AG20443 (cell line): Measurements from ENCODE around the gene DEFB132.

Experiments
- DNase-seq: peaks from one replicate; pipeline ENCODE4 v3.0.0; 2012; ENCODE audit warnings: low spot score, mixed read lengths

Gene DEFB132

DNA sequence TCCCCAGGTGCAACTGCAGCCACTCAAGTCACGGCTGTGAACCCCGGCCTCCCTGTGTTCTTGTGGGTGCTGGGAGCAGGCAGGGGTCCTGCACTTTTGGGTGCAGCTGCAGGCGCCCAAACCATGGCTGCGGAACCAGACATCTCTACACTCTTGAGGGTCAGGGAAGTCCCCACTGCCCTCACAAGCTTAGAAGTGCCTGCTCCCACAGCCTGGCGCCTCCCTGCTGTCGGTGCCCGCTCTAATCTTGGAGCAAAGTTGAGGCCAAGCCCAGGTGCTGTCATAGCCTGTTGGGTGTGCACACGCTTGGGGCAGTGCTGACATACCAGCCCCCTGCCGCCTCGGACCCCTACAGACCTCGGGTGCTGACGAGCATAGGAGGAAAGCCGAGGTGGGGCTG is 6.2 kb downstream of the DEFB132 start:
- no peak for DNase-seq

DNA sequence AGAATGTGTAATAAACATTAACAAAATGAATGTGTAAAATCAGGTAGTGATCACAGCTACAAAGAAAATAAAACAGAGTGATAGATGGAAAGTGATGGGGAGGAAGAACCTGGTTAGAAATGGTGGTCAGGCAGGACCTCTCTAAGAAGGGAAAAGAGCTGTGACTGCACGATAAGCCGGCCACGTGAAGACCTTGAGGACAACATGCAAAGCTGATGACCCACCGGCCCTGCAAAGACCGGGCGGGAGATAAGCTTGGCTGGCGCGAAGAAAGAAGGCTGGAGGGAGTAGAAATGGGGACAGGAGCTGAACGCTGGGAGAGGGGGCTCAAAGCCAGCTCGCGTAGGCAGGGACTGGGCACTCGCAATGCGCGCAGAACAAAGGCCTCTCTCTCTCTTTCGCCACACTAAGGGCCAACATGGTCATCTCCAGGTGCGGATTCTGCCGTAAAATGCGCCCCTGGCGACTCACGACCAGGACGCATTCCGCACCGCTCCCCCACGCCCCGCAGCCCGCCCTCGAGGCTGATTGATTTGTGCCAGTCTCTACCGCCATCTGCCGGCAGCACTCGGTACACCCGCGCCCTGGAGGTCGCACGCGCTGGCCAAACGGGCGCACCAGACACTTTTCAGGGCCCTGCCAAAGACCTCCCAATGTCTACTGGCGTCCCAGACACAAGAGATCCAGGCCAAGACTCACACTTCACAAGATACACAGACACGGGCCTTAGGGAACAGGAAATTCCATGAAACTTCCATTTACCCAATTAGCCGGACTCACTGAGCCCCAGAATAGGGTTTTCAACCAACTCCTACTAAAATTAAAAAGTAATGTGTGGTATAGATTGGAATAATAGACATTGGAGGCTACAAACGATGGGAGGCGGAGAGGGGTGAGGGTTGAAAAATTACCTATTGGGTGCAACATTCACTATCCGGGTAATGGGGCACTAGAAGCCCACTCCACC is 9.4 kb downstream of the DEFB132 start:
- DNase-seq = peak; percentile 92

DNA sequence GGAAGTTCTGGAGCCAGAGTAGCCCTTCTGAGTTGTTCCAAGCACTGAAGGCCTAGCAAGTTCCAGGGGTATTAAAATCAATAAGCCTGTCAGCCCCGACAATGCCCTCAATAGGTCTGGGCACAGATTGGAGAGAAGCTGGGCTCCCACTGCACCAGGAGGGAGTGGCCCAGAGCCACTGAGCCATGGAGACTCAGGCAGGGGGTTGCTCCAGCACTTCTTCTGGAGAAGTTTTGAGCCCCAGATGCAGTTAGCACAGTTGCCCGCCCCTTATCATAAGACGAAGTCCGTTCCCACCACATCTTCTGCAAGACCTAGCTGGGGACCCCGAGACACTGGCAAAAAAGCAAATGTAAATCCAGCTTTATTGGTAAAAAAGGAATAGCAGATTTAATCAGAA is 13.0 kb downstream of the DEFB132 start:
- DNase-seq = no peak

DNA sequence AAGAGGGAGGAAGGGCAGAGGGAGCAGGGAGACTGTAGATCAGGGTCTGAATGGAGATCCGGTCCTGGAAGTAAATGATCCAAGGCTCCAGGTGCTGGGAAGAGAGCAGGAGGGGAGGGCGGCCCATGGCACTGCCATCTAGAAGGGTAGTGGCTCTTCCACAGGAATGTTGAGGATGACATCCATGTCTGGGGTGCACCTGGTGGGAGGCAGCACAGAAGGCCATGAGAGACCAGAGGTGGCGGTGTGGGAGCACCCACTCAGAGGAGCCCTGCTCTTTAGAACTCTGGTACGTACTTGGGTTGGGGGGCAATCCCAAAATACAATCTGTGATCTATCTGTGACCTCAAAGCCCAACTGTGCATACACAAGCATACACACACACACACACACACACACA is 13.5 kb downstream of the DEFB132 start:
- DNase-seq = no peak

DNA sequence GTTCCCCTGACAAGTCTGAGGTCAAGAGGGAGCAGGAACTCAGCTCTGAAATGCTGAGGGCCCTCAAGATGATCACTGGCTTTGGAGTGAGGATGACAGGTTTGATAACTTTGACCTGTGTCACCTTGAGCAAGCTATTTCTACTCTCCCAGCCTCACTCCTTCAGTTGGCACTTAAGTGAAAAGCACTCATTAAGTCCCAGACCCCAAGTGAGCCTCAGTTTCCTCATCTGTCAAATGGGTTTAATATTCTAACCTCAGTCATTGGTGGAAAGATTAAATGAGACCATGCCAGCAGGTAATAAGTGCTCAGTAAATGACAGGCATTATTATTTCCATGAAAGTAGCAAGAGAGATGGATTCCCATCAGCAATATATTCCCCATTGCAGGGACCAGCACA is 14.0 kb downstream of the DEFB132 start:
- no peak for DNase-seq

DNA sequence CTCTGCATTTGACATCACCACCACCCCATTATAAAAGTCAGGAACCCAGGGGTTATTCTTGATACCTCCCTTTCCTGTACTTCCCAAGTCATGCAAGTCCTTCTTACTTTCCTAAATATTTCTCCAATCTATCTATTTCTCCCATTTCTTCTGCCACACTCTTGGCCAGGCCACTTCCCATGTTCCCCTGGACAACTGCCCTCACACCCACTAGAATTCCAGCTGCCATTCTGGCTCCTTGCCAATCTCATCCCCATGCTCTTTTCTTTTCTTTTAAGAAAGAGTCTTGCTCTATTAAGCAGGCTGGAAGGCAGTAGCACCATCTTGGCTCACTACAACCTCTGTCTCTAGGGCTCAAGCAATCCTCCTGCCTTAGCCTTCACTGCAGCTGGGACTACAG is 15.2 kb downstream of the DEFB132 start:
- no peak for DNase-seq

DNA sequence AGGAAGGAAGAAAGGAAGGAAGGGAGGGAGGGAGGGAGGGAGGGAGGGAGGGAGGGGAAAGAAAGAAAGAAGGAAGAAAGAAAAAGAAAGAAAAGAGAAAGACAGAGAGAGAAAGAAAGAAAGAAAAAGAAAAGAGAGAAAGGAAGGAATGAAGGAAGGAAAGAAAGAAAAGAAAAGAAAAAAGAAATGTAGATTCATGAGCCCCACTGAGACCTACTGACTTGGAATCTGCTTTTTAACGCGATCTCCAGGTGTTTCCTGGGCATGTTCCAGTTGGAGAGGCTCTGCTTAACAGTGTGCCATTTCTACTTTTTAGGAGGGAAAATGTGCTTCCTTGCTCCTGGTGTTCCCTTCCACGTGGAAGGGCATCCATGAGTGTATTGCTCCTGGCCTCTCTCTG is 16.4 kb downstream of the DEFB132 start:
- DNase-seq = no peak

DNA sequence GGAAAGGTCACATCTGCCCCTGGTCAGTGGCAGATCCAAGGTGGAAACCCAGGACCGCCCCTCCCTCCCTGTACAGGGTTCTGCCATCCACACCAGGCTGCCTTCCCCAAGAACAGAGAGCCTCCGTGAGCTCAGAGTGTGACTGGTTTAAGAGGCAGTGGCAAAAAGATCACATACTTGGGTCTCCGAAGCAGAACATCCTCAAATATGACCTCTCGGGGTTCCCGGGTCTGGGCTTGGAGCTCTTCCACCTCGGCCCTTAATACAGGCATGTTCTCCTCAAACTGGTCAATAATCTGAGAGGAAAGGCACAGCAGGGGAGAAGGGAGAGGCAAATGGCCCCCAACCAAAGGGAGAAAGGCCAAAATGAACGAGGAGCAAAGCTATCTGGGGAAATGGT is 18.3 kb downstream of the DEFB132 start:
- no peak for DNase-seq

DNA sequence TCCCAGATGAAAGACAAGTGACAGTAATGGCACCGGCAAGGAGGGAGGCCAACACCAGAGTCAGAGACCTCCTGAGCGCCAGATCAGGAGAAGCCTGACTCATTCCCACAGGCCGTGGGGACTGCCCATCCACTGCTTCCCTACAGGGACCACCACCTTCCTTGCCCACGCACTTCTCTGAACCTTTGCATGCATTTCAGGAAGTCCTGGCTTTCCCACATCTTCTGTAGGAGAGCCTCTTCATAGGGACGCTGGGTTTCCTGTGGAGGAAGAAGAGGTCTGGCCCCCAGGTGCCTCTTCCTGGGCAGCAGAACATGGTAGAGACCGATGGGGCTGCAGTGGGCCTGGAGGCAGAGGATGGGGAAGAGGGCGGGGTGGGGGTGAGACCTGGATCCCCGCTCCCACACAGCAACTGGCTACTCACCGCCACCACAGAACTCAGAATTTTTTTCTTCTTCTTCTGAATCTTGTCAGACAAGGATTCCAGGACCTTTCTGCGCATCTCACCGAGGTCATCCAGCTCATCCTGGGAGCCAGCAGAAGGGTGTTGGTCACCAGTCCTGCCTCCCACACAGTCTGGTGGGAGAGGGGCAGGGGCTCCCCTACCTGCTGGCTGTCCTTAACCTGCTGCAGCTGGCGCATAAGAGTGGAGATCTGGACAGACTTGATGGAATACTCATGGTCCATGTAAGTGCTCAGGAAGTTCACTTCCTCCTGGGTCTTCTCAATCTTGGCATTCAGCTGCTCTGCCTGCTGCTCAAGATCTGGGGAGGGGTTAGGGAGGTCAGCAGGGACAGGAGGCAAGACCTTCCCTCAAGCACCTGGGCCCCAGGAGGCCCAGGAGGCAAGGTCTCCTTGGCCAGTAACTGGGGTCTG is 19.3 kb downstream of the DEFB132 start:
- DNase-seq = no peak

DNA sequence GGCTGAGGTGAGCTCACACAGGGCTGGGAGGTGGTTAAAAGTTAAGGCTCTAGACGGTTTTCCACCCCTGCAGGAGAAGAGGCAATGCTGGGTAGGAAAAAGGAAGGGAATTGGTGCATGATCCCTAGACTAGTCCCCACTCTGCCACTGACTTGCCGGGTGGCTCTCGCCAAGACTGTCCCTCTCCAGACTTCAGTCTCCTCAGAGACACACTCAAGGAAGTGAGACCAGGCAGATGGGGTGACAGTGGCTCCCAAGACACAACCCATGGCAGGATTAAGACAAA is 19.9 kb downstream of the DEFB132 start:
- no peak for DNase-seq

DNA sequence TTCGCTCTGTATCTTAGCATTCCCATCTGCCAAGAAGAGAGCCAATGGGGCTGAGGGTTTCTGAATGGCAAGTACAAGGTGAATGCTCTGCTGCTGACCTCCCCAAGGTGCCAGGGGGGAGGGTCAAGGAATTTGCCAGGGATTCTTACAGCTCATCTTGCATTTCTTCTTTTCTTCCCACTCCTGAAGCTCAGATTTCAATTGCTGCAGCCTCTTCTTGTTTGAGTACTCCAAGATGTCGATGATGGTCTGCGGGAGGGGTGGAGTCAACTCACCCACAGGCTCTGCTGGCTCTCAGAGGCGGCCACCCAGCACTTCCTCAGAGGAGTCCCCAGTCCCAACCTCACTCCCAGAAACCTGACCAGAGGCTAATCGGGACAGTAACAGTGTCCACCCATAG is 20.7 kb downstream of the DEFB132 start:
- DNase-seq = no peak

DNA sequence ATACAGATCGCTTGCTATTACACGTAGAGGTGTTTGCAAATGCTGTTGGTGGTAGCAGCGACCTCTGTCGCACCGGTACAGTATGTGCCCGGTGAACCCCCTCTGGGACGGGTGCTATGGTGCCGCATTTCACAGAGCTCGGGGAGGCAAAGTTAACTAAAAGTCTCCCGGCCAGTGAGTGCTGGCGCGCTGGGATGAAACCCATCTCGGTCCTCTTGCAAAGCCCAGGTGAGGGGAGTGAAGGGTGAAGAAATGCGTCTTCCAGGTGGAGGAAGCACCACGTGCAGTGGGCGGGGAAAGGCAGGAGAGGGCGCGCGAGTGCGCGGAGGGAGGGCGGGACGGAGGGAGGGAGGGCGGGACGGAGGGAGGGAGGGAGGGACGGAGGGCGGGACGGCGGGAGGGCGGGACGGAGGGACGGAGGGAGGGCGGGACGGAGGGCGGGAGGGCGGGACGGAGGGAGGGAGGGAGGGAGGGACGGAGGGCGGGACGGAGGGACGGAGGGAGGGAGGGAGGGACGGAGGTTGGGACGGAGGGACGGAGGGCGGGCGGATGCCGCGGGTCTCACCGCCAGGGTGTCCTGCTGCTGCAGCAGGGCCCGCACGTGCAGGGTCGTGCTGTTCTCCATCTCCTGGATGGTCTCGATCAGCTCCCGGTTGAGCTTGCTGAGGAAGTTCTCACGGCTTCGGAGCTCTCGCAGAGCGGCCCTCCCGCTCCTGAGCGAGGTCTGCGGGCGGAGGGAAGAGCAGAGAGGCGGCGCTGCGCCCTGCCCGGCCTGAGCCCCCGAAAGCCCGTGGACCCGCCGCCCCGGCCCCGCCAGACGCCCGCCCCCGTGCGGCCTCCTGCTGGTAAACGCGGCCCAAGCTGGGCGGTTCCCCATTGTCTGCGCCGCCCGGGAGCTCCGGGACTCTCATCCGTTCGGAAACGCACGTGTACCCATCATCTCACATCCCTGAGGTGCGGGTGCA is 21.4 kb downstream of the DEFB132 start:
- peak; percentile 49 for DNase-seq

DNA sequence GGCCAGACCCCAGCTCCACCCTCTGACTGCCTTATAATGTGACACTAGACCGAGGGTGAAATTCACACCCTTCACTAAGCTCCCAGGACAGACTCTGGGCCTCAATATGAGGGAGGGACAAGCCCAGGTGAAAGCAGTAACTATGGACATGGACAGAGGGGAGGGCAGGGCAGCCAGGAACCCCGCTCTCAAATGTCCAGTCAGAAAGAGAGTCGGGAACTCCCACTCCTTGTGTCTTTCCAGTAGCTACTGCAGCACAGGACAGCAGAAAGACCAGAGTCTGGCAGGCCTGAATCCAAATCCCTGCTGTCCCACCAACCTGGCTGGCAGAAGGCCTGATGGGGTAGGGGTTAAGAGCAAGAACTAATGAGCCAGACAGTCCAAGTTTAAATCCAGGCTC is 26.6 kb downstream of the DEFB132 start:
- no peak for DNase-seq

DNA sequence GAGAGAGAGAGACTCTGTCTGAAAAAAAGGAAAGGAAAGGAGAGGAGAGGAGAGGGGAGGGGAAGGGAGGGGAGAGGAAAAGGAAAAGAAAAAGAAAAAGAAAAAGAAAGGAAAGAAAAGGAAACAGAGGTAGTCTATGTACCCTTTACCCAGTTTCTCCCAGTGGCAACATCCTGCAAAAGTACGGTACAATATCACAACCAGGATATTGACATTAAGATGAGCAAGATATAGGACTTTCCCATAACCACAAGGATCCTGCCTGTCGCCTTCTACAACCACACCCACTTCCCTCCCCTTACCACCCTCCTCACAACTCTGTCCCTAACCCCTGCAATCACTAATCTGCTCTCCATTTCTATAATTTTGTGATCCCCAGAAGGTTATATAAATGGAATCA is 29.0 kb downstream of the DEFB132 start:
- no peak for DNase-seq

DNA sequence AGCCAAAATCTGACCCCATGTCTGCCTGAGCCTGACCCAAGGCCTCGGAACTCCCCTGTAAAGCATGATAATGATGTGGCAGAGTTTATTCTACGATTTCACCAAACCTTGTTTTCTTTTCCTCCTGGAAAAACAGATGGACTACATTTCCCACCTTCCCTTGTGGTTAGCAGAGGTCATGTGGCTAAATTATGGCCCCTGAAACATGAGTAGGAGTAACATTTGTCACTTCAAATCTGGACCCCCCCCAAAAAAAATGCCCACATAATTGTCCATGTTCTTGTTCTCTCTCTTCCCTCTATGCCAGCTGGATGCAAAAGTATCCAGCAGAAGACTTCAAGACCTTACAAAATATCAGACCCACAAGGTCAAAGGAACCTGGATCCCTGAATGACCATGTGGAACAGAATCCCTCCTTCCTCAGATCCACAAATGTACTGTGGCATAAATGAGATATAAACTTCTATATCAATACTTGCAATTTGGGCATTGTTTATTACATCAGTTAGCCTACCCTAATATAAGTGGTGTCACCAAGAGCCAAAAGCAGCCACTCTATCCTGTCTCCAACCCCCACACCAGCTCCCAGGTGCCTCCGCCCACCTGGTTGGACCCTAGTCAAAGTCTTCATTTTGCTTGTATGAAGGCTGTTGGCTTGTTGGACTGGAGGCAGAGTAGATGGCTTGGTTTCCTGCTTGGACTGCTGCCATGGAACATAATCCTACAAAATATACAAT is 31.6 kb downstream of the DEFB132 start:
- no peak for DNase-seq

DNA sequence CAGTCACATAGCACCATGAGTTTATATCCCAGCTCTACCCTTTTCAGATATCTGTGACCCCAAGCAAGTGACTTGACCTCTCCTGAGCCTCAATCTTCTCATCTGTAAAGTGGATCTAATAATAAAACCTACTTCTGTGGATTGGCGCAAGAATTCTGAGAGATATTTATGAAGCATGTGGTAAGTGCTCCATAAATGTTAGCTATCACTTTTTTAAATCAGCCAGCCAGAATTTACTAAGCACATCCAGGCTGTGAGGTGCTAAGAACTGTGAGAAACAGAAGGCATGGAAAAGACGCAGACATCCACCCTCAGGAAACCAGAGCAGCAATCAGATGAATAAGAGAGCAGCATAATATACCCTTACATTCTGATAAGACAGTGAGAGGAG is 32.2 kb downstream of the DEFB132 start:
- DNase-seq = no peak

DNA sequence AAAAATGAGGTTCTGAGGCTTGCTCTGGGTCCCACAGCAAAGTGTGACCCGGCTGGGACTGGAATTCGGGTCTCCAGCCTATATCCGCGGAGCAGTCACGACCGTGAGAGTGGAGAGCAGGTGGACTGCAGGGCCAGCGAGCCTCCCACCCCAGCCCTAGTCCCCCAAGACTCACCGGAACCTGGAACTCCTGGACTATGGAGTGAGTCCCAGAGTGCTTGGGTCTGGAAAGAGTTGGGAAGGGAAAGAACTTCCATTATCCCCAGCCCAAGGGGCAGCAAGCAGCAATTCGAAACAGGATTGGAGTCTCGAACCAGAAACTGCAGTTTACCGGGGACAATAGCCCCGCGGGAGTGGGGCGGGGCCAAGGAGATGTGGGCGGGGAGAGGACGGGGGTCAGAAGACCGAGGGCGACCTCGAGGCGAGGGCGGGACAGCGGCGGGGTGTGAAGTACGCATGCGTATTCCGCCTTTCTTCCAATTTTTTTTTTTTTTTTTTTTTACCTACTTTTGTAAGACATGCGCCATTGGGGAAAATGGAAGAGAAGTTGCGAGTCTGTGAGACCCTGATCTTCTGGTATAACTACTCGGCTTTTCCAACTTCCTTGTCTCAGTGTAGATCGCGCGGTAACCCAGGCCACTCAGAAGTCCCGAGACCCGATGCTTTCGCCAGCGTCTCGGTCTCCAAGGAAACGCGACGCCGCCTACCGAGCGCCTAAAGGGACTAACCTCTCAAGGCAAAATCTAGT is 32.7 kb downstream of the DEFB132 start, which contains the start of gene C20orf96:
C20orf96 (minus strand) TSS at position 667 of the 748 bp plus-strand sequence; CDS start at position 527, 140 bp downstream.
- DNase-seq = peak; percentile 99

DNA sequence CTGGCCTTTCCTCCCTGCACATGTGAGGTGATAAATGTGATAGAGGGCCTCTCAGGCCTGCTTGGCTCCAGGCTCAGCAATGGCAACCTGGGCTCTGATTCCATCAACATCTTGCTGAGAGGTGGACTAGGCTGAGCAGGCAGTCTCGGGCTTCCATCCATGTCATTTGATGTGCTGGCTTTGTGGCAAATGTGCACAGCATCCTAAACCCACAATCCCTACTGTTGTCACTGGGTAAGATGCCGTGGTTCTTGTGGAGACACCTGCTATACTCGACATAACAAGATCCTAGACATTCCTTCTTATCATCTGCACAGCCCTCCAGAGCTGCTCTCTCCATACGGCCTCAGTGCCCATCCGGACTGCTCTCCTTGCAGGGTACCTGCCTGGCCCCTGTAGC is 37.1 kb downstream of the DEFB132 start:
- DNase-seq = no peak

DNA sequence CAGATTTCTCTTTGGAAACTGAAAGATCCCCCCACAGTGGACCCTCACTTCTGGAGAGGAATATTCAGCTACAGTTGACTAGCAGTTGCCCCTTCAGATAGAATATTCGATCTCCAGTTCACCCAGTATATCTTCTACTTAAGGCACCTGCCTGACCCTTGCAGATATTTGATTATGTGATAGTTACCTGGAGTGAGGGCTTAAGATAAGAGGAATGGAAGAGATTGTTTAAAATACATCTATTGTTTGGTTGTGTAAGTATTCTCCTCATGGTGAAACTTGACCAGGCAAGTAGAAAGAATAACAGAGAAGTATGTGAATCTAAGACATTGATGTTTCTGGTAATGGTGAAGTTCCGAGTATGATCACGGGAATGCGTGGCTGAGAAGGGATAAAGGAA is 38.3 kb downstream of the DEFB132 start:
- DNase-seq = no peak

DNA sequence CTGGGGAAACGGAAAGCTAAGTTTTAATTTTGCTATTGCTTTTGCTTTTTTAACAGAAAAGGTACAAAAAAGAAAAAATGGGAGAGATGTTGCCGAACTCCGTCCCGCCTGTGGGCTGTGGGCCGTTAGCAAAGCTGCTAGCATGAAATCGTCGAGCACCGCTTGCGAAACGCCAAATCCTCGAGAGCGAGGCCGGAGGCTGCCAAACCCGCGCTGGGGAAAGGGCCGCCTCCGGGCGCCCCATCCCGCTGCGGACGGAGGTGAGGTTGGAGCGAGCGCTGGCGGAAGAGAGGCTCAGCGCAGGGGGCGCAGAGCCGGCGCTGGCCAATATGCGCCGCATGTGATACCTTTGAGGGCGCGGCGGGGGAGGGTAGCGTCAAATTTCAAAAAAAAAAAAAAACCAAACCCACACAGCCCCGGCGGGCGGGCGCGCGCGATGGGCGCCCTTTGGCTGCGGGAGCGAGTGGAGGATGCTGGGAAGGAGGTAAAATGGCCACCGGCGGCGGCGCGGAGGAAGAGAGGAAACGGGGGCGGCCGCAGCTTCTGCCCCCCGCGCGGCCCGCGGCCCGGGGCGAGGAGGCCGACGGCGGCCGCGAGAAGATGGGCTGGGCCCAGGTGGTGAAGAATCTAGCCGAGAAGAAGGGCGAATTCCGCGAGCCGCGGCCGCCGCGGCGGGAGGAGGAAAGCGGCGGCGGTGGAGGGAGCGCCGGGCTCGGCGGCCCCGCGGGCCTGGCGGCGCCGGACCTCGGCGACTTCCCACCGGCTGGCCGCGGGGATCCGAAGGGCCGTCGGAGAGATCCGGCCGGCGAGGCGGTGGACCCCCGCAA is 39.8 kb downstream of the DEFB132 start, which contains the start of gene ZCCHC3:
ZCCHC3 (plus strand) TSS at position 473 of the 827 bp plus-strand sequence; CDS start at position 490, 17 bp downstream.
- DNase-seq = peak; percentile 91
